ENCODE measurements around the gene SLC6A3. TPM values are rescaled to one million over a fixed set of nuclear protein-coding genes. Genes with fewer than 3 reads are reported as not detected.

SLC6A3 gene
- total RNA-seq, 2 experiments from 2014 or later = not detected

GRCh38 chr5:1399737-1400136 lies 45.5 kb downstream of the SLC6A3 start:
- CTCF ChIA-PET (ENCODE audit: unreplicated experiment) = no interaction called here

GRCh38 chr5:1396293-1396816 lies 48.9 kb downstream of the SLC6A3 start:
- H2AFZ ChIP-seq (ENCODE audit: low read length) = no peak overlapping the region
- no peak overlapping the region for H3K4me2 ChIP-seq (ENCODE audit: low read length)
- H3K9me3 ChIP-seq (ENCODE audit: low read length) = no peaks in the 10 kb centered on the region
- DNase-seq (ENCODE audit: low spot score) = no peak
- intact Hi-C loops (cut with micrococcal nuclease; ENCODE audit: unreplicated experiment) = no loop called here
- no peak overlapping the region for H3K4me3 ChIP-seq (ENCODE audit: low read depth, low read length, poor library complexity, severe bottlenecking)
- H4K20me1 ChIP-seq (ENCODE audit: insufficient read depth, low read length) = no peaks in the 10 kb centered on the region
- TF ChIP-seq EZH2phosphoT487 (IDR thresholded peaks at IDR 0.05; ENCODE audit: borderline replicate concordance, low read depth, low read length) (no peak), CTCF (conservative IDR thresholded peaks at IDR 0.05; ENCODE audit: low read length) (no peak)
- ChIA-PET CTCF (ENCODE audit: unreplicated experiment) (no interaction called here), POLR2A (interaction anchor here (0.5 kb wide), 1 partner anchor 107 kb away, joined by 4 read pairs; no protein-coding TSS in a partner anchor)
- H3K79me2 ChIP-seq (ENCODE audit: insufficient read depth, low read depth, low read length) = no peaks in the 10 kb centered on the region
- no peaks in the 10 kb centered on the region for H3K9me2 ChIP-seq (ENCODE audit: insufficient read depth, low read length)
- no peak overlapping the region for H3K27ac ChIP-seq (ENCODE audit: low read depth, low read length, poor library complexity, severe bottlenecking)
- no peaks in the 10 kb centered on the region for H3K36me3 ChIP-seq (ENCODE audit: insufficient read depth, low read length)
- no TSS peak for BruUV-seq (replicated peaks)
- no peaks in the 10 kb centered on the region for H3K4me1 ChIP-seq (ENCODE audit: insufficient read depth, low read length, poor library complexity, severe bottlenecking)

More at GRCh38 chr5:1399737-1400136, 45.5 kb downstream of the SLC6A3 start:
- intact Hi-C loops (cut with micrococcal nuclease; ENCODE audit: unreplicated experiment) = no loop called here
- no peak for DNase-seq (ENCODE audit: low spot score)
- Histone ChIP-seq H2AFZ (ENCODE audit: low read length) (no peak overlapping the region), H4K20me1 (ENCODE audit: insufficient read depth, low read length) (no peaks in the 10 kb centered on the region), H3K9me3 (ENCODE audit: low read length) (no peaks in the 10 kb centered on the region), H3K4me1 (ENCODE audit: insufficient read depth, low read length, poor library complexity, severe bottlenecking) (no peaks in the 10 kb centered on the region), H3K4me2 (ENCODE audit: low read length) (no peak overlapping the region), H3K79me2 (ENCODE audit: insufficient read depth, low read depth, low read length) (no peaks in the 10 kb centered on the region), H3K4me3 (ENCODE audit: low read depth, low read length, poor library complexity, severe bottlenecking) (no peak overlapping the region), H3K27ac (ENCODE audit: low read depth, low read length, poor library complexity, severe bottlenecking) (no peak overlapping the region), H3K36me3 (ENCODE audit: insufficient read depth, low read length) (no peaks in the 10 kb centered on the region), H3K9me2 (ENCODE audit: insufficient read depth, low read length) (no peaks in the 10 kb centered on the region)
- no TSS peak for BruUV-seq (replicated peaks)
- POLR2A ChIA-PET = no interaction called here
- TF ChIP-seq CTCF (conservative IDR thresholded peaks at IDR 0.05; ENCODE audit: low read length) (no peak), EZH2phosphoT487 (IDR thresholded peaks at IDR 0.05; ENCODE audit: borderline replicate concordance, low read depth, low read length) (no peak)

Measured in OCI-LY7 (cell line).